Large intestine (tissue), 3 donors: ENCODE measurements around the gene NTM. TPM values are rescaled to one million over a fixed set of nuclear protein-coding genes. Genes with fewer than 3 reads are reported as not detected.

Source experiments
- DNase-seq, 2 donors: peaks; one replicate each; pipeline versions ENCODE4 v3.0.0 to v3.0.0-alpha.2; 2013
- H3K27ac ChIP-seq: one replicate; pipeline ENCODE4 v1.5.1; 2013; ENCODE audit warnings: low read length
- H3K27me3 ChIP-seq: 2 replicates; pipeline ENCODE4 v1.6.1; 2013; ENCODE audit warnings: low read length; ENCODE audit not compliant: control insufficient read depth, insufficient read depth
- H3K36me3 ChIP-seq: 2 replicates; pipeline ENCODE4 v1.6.1; 2013; ENCODE audit warnings: low read length; ENCODE audit not compliant: control insufficient read depth, insufficient read depth
- H3K4me1 ChIP-seq: one replicate; pipeline ENCODE4 v1.6.1; 2013; ENCODE audit warnings: low read length; ENCODE audit not compliant: control insufficient read depth, insufficient read depth
- H3K4me3 ChIP-seq: one replicate; pipeline ENCODE4 v1.5.1; 2013; ENCODE audit warnings: low read length
- H3K9me3 ChIP-seq: one replicate; pipeline ENCODE4 v1.6.1; 2013; ENCODE audit warnings: mild to moderate bottlenecking, low read depth, low read length, moderate library complexity; ENCODE audit not compliant: control insufficient read depth
- WGBS: methylation state at CpG from one replicate; pipeline ENCODE4 v1.1.5; 2013; ENCODE audit warnings: low lambda C conversion rate; ENCODE audit not compliant: insufficient coverage; 5-methylcytosine and 5-hydroxymethylcytosine counted together
- polyA plus RNA-seq: library from polyadenylated mRNA; unstranded; fragments of 120-200 nt; gene quantifications from one replicate; pipeline ENCODE4 v1.2.1, GENCODE V29; 2013

NTM gene
- polyA plus RNA-seq, 1 donor = 17.2 TPM

- Histone ChIP-seq H3K9me3 (no peaks in the 10 kb centered on the region), H3K27me3 (no peaks in the 10 kb centered on the region), H3K4me3 (no peak overlapping the region), H3K36me3 (no peaks in the 10 kb centered on the region), H3K4me1 (no peaks in the 10 kb centered on the region), H3K27ac (no peak overlapping the region)
- WGBS = 100% methylated on average over 2 of the region's 17 CpGs
- DNase-seq = no peak
Observed at GRCh38 chr11:131866535-131867400, 496.4 kb downstream of the NTM start.

DNA sequence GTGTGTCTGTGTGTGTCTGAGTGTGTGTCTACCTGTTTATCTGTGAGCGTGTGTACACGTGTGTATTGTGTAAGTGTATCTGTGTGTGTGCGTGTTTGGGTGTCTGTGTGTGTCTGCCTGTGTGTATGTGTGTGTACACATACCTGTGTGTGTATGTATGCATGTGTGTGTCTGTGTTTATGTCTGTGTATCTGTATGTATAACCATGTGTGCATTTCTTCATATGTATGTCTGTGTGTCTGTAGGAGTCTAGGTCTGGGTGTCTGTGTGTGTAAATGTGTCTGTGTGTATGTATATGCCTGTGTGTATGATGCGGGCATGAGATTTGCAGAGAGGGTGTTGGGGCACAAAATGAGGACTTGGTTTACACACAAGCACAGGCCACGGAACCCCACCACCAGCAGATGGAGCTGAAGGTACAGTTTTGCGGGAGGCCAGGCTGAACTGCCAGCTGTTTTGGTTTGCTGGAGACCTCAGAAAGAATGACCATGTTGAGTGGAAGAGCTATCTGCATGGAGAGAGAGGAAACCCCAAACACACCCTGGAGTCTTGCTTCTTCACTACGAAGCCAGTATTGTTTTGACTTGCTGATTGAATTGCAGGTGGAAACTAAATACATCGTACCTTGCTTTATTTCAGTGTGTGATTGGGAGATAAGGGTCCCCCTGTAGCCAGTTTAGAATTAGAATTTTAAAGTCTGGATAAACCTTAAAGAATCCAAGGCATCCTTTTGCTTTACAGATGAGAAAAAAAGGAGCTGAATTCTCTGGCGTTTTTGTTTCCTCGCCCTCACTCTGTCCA lies 497.2 kb downstream of the NTM start:
- H3K27ac ChIP-seq = no peak overlapping the region

GRCh38 chr11:131868629-131869507 lies 498.5 kb downstream of the NTM start:
- no peak overlapping the region for H3K4me3 ChIP-seq
- H3K4me1 ChIP-seq = no peaks in the 10 kb centered on the region
- no peaks in the 10 kb centered on the region for H3K36me3 ChIP-seq
- H3K9me3 ChIP-seq = no peaks in the 10 kb centered on the region
- no peak overlapping the region for H3K27ac ChIP-seq
- 88% methylated on average over 3 of the region's 18 CpGs for WGBS
- no peaks in the 10 kb centered on the region for H3K27me3 ChIP-seq
- DNase-seq = no peak

More for the DNA sequence above, 497.2 kb downstream of the NTM start:
- no peaks in the 10 kb centered on the region for H3K36me3 ChIP-seq
- H3K9me3 ChIP-seq = no peaks in the 10 kb centered on the region
- no peak overlapping the region for H3K4me3 ChIP-seq
- 40% methylated on average over 2 of the region's 10 CpGs for WGBS
- no peaks in the 10 kb centered on the region for H3K4me1 ChIP-seq
- peak; percentile 45 to 56 for DNase-seq
- H3K27me3 ChIP-seq = no peaks in the 10 kb centered on the region

- Histone ChIP-seq H3K27me3 (no peaks in the 10 kb centered on the region), H3K4me1 (no peaks in the 10 kb centered on the region), H3K4me3 (no peak overlapping the region), H3K27ac (no peak overlapping the region), H3K9me3 (no peaks in the 10 kb centered on the region), H3K36me3 (no peaks in the 10 kb centered on the region)
- no peak for DNase-seq
- no CpG with 5 or more reads among the region's 2 CpGs for WGBS
Observed at GRCh38 chr11:131870305-131870704, 499.9 kb downstream of the NTM start.

DNA sequence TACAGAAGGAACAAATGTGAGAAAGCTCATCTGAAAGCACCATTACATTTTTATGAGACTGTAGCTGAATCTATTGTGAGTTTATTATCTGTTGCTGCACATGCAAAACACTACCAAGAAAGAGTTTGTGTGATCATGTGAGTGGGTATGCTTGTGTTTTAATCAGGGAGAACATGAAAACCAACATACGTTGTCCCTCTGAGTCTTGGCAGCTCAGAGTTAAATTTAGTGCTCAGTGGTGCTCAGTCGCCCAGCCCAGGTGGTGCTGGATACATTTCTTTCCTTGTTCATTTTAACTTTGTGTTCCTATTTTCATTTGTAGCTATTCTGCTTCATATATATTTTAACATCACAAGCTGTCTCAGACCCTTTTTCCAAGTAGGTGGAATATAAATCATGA lies 500.6 kb downstream of the NTM start:
- H3K4me3 ChIP-seq = no peak overlapping the region
- no peak overlapping the region for H3K27ac ChIP-seq
- no peaks in the 10 kb centered on the region for H3K27me3 ChIP-seq
- H3K4me1 ChIP-seq = no peaks in the 10 kb centered on the region
- no peaks in the 10 kb centered on the region for H3K9me3 ChIP-seq
- DNase-seq = no peak
- no CpG with 5 or more reads among the region's 2 CpGs for WGBS
- no peaks in the 10 kb centered on the region for H3K36me3 ChIP-seq

- H3K4me1 ChIP-seq = no peaks in the 10 kb centered on the region
- H3K27me3 ChIP-seq = no peaks in the 10 kb centered on the region
- no peaks in the 10 kb centered on the region for H3K36me3 ChIP-seq
- no peak overlapping the region for H3K27ac ChIP-seq
- H3K9me3 ChIP-seq = no peaks in the 10 kb centered on the region
- no peak for DNase-seq
- H3K4me3 ChIP-seq = no peak overlapping the region
Observed at GRCh38 chr11:131874070-131874469, 503.7 kb downstream of the NTM start.

DNA sequence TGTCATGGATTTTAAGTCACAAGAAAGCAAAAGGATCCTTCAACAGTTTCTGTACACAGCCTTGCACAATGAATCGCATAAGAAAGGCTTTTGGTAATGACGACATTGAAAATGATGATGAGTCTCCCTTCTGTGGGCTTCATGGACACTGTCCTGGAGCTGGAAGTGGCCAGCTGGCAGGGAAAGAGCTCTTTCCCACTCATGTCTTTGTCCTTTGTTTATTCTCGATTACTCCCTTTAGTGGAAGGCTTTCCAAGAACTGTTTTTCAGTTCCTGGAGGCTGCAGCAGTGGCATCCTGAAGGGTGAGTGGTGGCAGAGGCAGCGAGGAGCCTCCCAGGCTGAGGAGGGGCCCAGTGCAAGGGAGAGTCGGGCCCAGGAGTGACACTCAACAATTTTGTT lies 505.2 kb downstream of the NTM start:
- Histone ChIP-seq H3K27ac (peak overlapping the region; percentile 19), H3K4me3 (no peak overlapping the region), H3K9me3 (no peaks in the 10 kb centered on the region), H3K4me1 (peaks cover 10% of the 10 kb centered on the region), H3K36me3 (no peaks in the 10 kb centered on the region), H3K27me3 (no peaks in the 10 kb centered on the region)
- no CpG with 5 or more reads among the region's 5 CpGs for whole genome bisulfite sequencing
- peak in 1 of 2 donors; percentile 14 for DNase-seq

DNA sequence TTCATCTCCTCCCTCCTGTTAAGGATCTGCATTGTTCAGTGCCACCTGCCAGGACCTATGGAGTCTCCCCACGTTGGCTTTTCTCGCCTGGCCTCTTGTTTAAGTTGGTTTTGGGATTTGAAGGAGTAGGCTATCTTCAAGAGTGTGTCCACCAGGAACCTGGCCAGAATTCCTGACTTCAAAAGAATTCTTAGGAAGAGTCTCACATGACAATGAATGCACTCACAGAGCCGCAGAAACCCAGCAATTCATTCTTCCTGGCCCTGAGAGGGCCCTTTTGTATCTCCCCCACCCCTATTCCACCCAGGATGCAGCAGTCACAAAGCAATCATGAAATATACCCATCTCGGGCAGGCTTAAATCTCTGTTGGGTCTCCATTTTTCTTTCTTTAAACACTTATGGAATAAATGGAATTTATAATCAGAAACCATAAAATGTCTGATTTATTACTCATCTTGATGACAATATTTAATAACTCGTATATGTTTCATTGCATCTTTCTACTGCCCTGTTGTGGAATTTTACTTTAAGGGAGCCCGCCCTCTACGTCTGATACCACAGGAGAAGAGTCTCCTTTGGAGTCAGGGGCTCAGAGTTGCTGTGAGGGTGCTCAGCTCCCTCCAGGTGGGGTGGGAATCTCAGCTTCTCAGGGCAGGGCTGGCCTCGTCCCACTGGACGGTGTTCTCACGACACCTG lies 507.0 kb downstream of the NTM start:
- WGBS = 90% methylated on average over 2 of the region's 10 CpGs
- peaks cover 14% of the 10 kb centered on the region for H3K4me1 ChIP-seq

GRCh38 chr11:131880316-131880715 lies 509.9 kb downstream of the NTM start:
- peak in 1 of 2 donors; percentile 63 for DNase-seq
- Histone ChIP-seq H3K9me3 (no peaks in the 10 kb centered on the region), H3K36me3 (no peaks in the 10 kb centered on the region), H3K4me3 (no peak overlapping the region), H3K27me3 (no peaks in the 10 kb centered on the region), H3K4me1 (peaks cover 14% of the 10 kb centered on the region), H3K27ac (peak overlapping the region; percentile 36)
- no CpG with 5 or more reads among the region's 3 CpGs for WGBS

More for the DNA sequence above, 507.0 kb downstream of the NTM start:
- no peaks in the 10 kb centered on the region for H3K27me3 ChIP-seq
- DNase-seq = no peak
- H3K4me3 ChIP-seq = no peak overlapping the region
- no peaks in the 10 kb centered on the region for H3K36me3 ChIP-seq
- H3K27ac ChIP-seq = no peak overlapping the region
- H3K9me3 ChIP-seq = no peaks in the 10 kb centered on the region
